Head of caudate nucleus (tissue), 42 donors: ENCODE measurements around the gene R3HDM2.
"Not testable (repeated sequence)": the region's sequence is repeated elsewhere in the genome, so short reads cannot be mapped to it uniquely, and the experiment has no call there.

Source experiments
- DNase-seq, 42 donors: peaks; one replicate each; pipeline versions ENCODE4 v3.0.0 to v3.0.0-alpha.2; 2020 to 2021; ENCODE audit warnings: mixed read lengths in 7 of 42
- intact Hi-C: fragments of 100-400 bp; cut with DNase I; formaldehyde crosslinking; loops from one replicate; pipeline ENCODE4 v1.15.0; 2022

Gene R3HDM2

DNA sequence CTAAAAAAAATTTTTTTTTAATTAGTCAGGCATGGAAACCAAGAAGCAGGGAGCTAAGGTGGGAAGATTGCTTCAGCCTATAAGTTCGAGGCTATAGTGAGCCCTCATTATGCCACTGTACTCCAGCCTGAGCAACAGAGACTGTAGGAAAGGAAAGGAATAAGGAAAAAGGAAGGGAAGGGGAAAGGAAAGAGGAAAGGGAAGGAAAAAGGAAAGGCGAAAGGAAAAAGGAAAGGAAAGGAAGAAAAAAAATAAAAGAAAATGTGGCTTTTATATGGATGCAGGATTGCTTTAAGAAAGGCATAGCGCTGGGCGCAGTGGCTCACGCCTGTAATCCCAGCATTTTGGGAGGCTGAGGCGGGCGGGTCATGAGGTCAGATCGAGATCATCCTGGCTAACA, 70.4 kb downstream of the R3HDM2 start:
- intact Hi-C loops, result no loop called here
- DNase-seq, result no peak

DNA sequence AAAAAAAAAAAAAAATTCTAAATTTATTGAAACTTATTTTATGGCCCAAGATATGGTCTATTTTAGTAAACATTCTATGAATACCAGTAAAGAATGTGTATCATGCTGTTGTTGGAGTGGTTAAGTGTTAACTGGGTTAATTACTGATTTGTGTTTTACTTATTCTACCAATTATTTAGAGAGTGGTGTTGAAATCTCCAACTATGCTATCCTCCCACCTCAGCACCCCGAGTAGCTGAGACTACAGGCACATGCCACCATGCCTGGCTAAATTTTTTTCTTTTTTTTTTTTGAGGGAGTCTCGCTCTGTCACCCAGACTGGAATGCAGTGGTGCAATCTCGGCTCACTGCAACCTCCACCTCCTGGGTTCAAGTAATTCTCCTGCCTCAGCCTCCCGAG, 72.2 kb downstream of the R3HDM2 start:
- no peak for DNase-seq
- intact Hi-C loops, result no loop called here

DNA sequence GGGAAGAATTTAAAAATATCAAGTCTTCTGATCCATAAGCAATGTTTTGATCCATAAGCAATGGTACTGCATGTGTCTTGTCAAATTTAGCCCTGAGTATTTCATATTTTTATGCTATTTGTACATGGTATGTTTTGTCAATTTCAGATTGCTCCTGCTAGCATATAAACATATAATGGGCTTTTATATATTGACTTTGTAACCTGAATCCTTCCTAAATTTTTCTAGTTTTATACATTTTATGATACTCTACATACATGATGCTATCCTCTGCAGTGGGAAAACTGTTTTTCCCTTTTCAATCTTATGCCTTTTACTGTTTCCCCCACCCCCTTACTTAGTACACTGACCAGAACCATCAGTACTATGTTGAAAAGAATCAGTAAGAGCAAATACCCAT, 75.1 kb downstream of the R3HDM2 start:
- intact Hi-C loops, result no loop called here
- no peak for DNase-seq

DNA sequence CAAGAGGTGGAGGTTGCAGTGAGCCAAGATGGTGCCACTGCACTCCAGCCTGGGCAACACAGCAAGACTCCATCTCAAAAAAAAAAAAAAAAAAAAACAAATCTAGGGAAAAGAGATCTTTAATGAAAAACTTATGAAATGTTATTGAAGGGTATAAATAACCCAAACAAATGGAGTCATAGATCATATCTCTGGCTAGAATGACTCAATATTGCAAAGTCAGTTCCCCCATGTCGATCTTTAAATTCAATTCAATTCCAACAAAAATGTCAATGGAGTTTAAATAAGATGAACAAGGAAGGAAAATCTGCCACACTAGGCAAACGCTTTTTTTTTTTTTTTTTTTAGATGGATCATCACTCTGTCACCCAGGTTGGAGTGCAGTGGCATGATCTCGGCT, 78.7 kb downstream of the R3HDM2 start:
- intact Hi-C loops, result no loop called here
- no peak for DNase-seq

DNA sequence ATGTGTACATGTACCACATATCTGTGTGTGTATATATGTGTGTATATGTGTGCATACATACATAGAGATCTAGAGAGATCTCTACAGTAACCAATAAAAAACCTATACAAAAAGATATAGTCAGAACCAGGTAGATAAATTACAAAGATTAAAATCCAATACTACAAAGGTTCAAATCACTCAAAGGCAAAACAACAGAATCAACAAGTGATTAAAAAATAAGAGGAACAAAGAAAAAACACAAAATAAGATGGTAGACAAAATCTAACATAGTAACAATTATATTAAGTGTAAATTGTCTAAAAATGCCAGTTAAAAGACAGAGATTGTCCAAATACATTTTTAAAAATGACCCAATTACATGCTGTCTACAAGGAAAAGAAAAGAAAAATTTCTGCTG, 83.6 kb downstream of the R3HDM2 start:
- no peak for DNase-seq
- intact Hi-C loops, result no loop called here

DNA sequence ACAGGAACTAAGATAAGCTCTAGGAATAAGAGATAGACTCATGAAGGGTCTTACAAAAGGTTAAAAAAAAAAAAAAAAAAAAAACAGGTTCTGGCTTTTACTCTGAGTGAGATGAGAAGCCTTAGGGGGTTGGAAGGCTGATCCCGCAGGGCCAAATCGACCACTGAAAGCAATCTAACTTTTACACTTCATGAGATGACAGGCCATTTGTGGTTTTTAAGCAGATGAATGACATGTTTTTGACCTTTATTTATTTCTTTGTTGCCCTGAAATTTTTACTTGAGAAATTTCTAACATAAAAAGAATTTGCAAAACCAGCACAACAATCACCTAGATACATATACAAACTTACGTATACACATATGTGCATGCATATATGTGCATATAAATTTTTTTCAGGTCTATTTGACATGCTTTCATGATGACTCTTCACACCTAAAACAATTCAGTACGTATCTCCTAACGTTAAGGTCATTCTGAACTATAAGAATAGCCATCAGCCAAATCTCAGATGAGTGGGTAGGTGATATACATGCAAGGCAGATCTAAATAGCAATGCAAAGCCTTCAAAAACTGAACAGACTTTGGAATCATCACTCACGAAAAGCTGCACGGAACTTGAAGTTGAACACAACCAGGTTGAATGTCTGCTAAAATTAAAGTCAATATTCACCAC, 87.0 kb downstream of the R3HDM2 start:
- intact Hi-C loops, result no loop called here
- no peak for DNase-seq

DNA sequence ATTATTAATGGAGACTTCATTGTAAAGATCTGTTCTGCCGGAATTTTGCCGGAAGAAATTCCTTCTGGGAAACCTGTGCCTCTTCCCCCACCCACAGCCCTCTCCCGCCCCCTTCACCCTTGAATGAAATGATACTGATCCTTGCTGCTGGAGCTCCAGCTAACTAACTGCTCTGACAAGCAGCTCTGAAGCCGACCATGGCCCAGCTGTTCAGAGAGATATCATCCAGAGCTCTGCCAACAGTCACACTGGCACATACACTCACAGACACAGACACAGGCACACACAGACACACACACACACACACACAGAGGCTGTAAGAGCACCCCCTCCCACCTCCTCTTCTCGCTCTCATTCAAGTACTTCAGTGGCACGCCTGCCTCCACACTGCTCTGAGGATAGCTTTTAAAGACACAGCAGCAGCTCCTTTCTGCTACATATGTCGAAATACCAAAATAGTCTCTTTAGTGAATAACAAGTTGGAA, 88.6 kb downstream of the R3HDM2 start:
- intact Hi-C loops, result no loop called here

DNA sequence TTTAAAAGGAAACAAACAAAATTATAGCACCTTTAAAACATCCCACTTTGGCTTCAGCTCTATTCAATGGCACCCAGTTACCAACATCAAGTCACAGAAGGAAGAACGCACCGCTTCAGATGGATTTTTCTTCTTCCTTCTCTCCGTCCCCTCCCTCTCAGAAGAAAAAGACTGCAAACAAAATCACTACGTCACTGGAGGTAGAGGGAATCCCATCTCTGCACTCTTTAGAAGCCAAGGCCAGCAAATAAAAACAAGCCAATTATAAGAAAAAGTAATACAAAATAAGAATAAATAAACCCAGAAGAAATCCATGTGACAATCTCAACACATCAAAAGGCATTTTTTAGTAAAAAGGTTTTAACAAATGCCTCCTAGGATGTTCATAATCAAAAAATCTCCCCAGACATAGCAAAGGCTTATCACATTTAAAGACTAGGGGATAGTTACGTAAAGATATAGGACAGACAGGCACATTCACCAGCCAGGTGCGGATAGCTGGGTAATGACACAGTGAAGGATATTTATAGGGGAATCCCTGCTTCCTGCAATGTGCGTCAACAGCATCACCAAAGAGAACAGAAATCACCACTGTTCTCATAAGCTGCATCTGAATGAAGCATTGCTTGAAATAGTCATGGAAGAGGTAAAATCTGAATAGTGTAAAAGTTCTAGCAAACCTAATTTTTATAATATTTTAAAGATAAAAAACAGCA, 89.4 kb downstream of the R3HDM2 start:
- intact Hi-C loops, result no loop called here
- peak in 8 of 42 donors; percentile 3 to 41 (median 24) for DNase-seq

More for the DNA sequence above, 88.6 kb downstream of the R3HDM2 start:
- peak; percentile 15 to 92 (median 60) for DNase-seq

DNA sequence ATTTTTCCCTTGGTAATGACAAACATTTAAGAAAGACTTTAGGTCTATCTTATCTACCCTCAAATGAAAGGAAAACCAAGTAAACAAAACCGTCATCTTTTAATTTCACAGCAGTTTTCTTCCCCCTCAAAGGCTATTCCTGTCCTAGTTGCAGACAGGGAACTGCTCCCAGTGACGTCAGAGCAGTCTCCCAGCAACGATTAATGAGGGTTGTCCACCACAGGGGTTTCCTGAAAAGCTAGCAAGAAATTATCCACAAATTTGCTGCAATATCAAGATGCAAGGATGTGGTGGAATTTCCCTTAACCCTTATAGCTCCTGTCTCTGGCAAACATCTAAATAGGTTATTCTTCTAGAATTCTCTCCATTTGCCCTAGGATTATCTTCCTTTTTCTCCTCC, 90.7 kb downstream of the R3HDM2 start:
- DNase-seq, result peak in 40 of 42 donors; percentile 15 to 74 (median 50)
- intact Hi-C loops, result no loop called here

DNA sequence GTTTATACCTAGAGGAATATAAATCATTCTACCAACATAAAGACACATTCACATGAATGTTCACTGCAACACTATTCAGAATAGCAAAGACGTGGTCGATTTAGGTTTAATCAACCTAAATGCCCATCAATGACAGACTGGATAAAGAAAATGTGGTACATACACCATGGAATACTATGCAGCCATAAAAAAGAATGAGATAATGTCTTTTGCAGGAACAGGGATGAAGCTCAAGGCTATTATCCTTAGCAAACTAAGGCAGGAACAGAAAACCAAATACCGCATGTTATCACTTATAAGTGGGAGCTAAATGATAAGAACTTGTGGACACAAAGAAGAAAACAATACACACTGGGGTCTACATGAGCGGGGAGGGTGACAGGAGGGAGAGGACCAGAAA, 94.5 kb downstream of the R3HDM2 start:
- DNase-seq, intact Hi-C loops: not testable (repeated sequence)

DNA sequence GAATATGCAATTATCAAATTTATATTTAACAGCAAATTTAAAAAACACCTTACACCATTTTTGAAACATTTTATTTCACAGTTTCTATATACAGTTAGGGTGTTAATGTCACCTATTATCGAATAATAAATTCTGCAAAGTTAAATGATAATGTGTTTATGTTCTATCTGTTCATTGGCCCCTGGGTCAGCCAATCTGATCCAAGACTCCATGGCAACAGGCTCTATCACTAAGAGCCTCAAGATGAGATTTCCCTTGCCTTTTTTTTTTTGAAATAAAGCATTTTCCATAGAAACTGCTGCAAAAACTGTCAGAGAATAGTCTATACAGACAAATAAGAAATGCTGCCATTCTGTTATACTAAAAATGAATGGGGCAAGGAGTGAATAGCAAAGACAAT, 96.6 kb downstream of the R3HDM2 start:
- no peak for DNase-seq
- intact Hi-C loops, result no loop called here

DNA sequence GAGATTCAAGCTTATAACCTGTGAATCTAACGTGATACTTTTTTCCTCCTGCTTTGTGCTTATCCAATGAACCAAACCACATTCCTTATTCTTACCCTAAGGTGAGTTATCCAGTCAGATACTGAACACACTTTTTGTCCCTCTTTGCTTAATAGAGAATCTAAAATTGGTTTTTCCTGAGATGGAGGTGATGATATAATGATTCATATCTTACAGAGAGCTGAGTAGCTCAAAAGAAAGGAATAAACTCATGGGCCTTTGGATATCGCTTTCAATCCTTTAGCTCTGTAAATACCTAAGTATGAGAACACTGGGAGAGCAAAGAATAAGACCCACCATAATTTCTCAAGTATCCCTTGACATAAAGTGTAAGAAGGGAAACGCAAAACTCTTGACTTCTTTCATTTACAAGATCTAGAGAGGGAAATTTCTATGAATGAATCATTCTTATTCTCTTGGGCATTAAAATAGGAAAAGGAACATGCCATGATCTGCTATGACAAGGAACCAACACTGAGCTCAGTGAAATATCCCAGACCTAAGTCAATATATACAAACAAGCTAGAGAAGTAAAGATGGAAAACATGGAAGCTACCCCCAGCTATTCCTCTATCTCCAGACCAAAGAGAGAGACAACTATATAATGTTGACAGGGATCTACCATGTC, 98.1 kb downstream of the R3HDM2 start:
- intact Hi-C loops, result no loop called here
- DNase-seq, result no peak

DNA sequence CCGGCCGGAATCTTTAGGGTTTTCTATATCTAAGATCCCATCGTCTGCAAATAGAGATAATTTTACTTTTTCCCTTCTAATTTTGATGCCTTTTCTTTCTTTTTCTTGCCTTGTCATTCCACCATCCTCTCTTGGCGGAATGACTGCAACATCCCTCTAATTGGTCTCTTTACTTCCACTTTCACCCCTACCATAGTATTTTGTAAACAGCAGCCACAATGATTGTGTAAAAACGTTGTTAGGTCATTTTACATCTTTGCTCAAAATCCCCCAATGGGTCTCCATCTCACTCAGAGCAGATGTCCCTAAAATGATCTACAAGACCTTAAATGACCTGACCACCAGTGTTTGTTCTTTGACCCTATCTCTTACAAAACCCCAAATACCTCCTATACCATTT, 99.9 kb downstream of the R3HDM2 start:
- intact Hi-C loops, result no loop called here
- DNase-seq, result no peak

DNA sequence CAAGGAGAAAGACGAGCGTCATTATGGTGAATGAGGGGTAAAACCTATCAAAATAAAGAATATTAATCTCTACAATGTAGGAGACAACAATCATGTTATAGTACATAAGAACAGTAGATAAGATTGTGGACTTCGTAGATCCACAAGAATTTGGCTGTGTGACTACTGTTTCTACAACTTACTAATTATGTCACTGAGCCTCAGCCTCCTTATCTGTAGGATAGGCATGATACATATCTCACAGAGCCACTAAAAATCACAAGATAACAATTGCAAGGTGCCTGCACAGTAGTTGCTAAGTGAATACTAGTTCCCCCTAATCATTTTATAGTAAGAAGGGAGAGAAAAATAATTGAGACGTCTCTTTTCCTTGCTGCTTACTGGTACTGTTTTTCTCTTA, 101.6 kb downstream of the R3HDM2 start:
- no peak for DNase-seq
- intact Hi-C loops, result no loop called here

DNA sequence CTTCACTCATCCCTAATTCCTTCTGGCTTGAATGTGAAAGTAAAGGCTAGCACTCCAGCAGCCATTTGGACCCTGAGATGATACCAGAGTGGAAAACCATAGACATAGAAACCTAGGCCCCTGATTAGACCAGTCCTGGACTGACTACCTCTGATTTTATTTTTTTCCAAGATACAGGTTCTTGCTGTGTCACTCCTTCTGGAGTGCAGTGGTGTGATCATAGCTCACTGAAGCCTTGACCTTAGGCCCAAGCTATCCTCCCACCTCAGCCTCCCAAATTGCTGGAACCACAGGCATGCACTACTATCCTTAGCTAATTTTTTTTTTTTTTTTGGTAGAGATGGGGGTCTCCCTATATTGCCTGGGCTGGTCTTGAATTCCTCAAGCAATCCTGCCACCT, 105.4 kb downstream of the R3HDM2 start:
- no peak for DNase-seq

DNA sequence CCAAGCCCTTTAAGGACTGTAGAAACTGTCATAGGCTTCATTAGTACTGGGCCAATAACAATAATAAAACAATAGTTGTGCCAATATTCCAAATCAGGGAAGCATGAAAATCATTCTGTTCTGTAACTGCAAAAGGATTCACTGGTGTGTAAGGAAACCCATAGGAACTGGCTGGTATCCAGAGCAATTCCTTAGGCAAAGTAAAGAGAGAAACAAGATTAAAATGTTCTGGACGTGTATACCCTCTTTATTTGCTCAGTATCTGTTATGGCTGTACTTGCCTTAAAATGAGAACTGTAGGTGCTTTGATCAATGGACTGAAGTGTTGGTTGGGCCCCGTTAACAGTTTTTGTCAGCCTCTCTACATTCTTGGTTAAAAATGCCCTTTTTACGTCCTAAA, 107.4 kb downstream of the R3HDM2 start:
- intact Hi-C loops, result no loop called here
- DNase-seq, result no peak

More for the DNA sequence above, 105.4 kb downstream of the R3HDM2 start:
- intact Hi-C loops, result no loop called here

DNA sequence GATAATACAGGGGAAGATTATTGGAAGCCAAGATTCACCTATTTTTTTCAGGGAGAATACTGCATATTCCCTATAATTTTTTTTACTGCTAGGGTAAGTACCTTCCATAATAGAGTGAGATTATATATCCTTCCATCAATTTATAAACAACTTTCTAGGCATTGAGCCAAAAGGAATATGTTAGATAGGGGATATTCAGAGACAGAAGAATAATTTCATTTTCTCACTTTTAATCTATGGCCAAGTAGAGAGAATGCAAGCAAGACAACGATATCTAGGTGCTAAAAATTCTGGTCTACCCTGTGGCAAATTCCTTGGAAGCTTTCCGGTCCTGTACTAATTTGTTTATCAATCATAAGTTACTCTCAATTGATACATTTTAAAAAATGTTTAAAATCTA, 110.2 kb downstream of the R3HDM2 start:
- no peak for DNase-seq
- intact Hi-C loops, result no loop called here

DNA sequence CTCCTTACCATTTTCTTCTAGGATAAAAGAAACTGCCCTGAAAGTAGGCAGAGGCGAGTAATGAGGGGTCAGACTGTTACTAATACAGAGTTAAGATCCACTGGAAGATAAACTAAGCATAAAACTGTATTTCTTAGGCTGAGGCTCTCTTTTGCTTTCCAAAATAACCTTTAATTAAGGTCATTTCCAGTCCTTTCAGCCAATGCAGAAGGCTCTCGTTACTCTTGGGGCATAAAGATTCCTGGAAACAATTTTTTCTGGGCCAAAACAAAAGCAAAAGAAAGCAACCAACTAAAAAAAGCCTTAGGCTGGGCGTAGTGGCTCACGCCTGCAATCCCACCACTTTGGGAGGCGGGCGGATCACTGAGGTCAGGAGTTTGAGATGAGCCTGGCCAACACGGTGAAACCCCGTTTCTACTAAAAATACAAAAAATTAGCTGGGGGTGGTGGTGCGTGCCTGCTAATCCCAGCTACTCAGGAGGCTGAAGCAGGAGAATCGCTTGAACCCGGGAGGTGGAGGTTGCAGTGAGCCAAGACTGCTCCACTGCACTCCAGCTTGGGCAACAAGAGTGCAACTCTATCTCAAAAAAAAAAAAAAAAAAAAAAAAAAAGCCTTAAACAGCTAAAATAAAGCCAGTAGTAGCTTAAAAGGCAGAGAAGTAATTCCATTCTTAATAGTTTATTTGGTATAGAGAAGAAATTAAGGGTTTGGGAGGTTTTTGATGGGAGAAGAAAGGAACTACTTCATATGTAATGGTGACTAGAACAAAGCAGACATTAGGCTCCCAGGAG, 111.0 kb downstream of the R3HDM2 start:
- intact Hi-C loops, result no loop called here
- no peak for DNase-seq

DNA sequence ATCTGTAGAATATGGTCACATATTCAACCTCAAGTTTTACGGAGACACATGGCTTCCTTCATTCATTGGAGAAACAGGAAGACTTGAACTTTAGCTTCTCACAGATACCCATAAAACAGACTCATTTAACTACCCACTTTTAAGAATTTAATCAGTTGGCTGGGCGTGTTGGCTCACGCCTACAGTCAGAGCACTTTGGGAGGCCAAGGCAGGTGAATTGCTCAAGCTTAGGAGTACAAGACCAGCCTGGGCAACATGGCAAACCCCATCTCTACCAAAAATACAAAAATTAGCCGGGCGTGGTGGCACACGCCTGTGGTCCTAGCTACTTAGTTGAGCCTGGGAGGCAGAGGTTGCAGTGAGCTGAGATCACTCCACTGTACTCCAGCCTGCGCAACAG, 115.2 kb downstream of the R3HDM2 start:
- DNase-seq, result no peak
- intact Hi-C loops, result no loop called here

DNA sequence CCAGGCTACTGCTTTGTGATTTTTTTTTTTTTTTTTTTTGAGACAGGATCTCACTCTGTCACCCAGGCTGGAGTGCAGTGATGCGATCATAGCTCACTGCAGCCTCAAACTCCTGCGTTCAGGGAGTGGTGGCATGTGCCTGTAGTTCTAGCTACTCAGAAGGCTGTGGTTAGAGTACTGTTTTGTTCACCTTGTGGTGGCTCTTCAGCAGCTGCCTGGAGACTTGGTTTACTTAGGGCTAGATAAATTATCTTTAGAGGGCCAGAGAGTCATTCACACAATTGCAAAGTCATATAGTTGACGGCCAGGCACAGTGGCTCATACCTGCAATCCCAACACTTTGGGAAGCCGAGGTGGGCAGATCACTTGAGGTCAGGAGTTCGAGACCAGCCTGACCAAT, 118.6 kb downstream of the R3HDM2 start:
- intact Hi-C loops, result not testable (repeated sequence)

More for the DNA sequence above, 118.6 kb downstream of the R3HDM2 start:
- not testable (repeated sequence) for DNase-seq
